Stomach (tissue), 9 donors: ENCODE measurements around the gene PIEZO2. TPM values are rescaled to one million over a fixed set of nuclear protein-coding genes. Genes with fewer than 3 reads are reported as not detected.

Source experiments
- DNase-seq, 2 donors: peaks; one replicate each; pipeline versions ENCODE4 v3.0.0 to v3.0.0-alpha.2; 2013 to 2019
- H3K27ac ChIP-seq, 5 donors: fragments of 200-600 bp in 4 of 5; sonication (generic) in 4 of 5; one replicate each; pipeline ENCODE4 v1.5.1; 2013 to 2019; ENCODE audit warnings: mild to moderate bottlenecking in 1 of 5, moderate library complexity in 1 of 5
- H3K27me3 ChIP-seq, 3 donors: fragments of 200-600 bp; sonication (generic); one replicate each; pipeline ENCODE4 v1.5.1; 2017 to 2019; ENCODE audit warnings: mixed run types in 1 of 3
- H3K36me3 ChIP-seq, 4 donors: fragments of 200-600 bp; sonication (generic); 1 replicate in 3 of 4; 2 replicates in 1 of 4; pipeline ENCODE4 v1.5.1; 2016 to 2019
- H3K4me1 ChIP-seq, 4 donors: fragments of 200-600 bp; sonication (generic); one replicate each; pipeline ENCODE4 v1.5.1; 2016 to 2019
- H3K4me3 ChIP-seq, 4 donors: fragments of 200-600 bp; sonication (generic) in 3 of 4; one replicate each; pipeline ENCODE4 v1.5.1; 2016 to 2019; ENCODE audit warnings: mild to moderate bottlenecking in 1 of 4
- H3K9me3 ChIP-seq, 4 donors: fragments of 200-600 bp; sonication (generic); one replicate each; pipeline ENCODE4 v1.5.1; 2016 to 2019
- CTCF ChIP-seq, 7 experiments: fragments of 450-650 bp in 4 of 7; fragments of 200-600 bp in 3 of 7; sonication (generic) in 3 of 7; IDR thresholded peaks; one replicate each; pipeline ENCODE4 v1.5.1; 2016 to 2019; ENCODE audit warnings: antibody characterized with exemption in 7 of 7, control low read depth in 2 of 7, mild to moderate bottlenecking in 1 of 7
- EP300 ChIP-seq: sonication (generic); formaldehyde crosslinking; IDR thresholded peaks from one replicate; pipeline ENCODE4 v1.6.1; 2017; ENCODE audit warnings: antibody characterized with exemption
- POLR2A ChIP-seq, 4 donors: fragments of 450-650 bp; IDR thresholded peaks; one replicate each; pipeline ENCODE4 v1.6.1; 2016; ENCODE audit warnings: antibody characterized with exemption in 4 of 4, control low read depth in 2 of 4, mild to moderate bottlenecking in 1 of 4, moderate library complexity in 1 of 4
- POLR2AphosphoS5 ChIP-seq, 3 donors: sonication (generic); formaldehyde crosslinking; IDR thresholded peaks; one replicate each; pipeline ENCODE4 v1.6.1; 2016; ENCODE audit warnings: antibody characterized with exemption in 3 of 3
- WGBS, 5 donors: extraction: QIAGEN DNeasy Blood & Tissue Kit in 3 of 5; methylation state at CpG; one replicate each; pipeline versions ENCODE4 v1.1.5 to v1.1.7; 2013 to 2018; 5-methylcytosine and 5-hydroxymethylcytosine counted together
- intact Hi-C: fragments of 100-400 bp; cut with DNase I; formaldehyde crosslinking; loops from one replicate; pipeline ENCODE4 v1.15.1; 2023; ENCODE audit warnings: low total_unique reads
- polyA plus RNA-seq, 3 donors: library from polyadenylated mRNA; stranded (reverse); fragments of 200-250 nt; gene quantifications; one replicate each; pipeline ENCODE4 v1.2.3, GENCODE V29; 2013
- total RNA-seq, 5 donors: library from RNA; depleted of rRNA; stranded (reverse); fragments of >200 nt; gene quantifications; one replicate each; pipeline versions ENCODE4 v1.1.0 to v1.2.3, GENCODE V29; 2014 to 2016
- donor health status: healthy with polysubstance abuse.
- donor health status: Bipolar disorder and iron deficiency.
- donor health status: healthy.

The PIEZO2 gene
- total and polyA plus RNA-seq, 8 donors, result 0.30 to 45.3 (median 2.5) TPM

DNA sequence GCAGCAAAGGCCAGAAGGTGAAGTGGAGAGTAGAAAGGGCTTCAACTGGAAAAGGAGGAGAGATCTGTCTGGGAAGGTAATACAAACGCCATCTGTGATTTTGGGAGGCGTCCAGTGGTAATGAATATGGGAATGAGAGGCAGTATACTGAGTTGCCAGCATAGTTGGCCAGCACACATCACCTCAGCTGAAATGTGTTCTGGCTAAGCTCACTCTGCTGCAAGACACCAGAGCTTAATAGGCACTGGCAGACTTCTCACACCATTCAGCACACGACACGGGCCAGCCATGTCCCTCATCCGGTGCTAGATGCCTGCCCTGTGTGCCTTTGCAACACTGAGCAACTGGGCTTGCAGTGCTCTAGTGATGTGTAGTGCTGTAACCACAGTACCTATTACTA, 277.1 kb downstream of the PIEZO2 start:
- WGBS, 5 donors, result 60 to 75% (median 69%) methylated on average over 5 of the region's 5 CpGs
- peak in 1 of 2 donors; percentile 61 for DNase-seq
- Histone ChIP-seq H3K4me3 (no peak overlapping the region), H3K36me3 (no peaks in the 10 kb centered on the region), H3K9me3 (no peaks in the 10 kb centered on the region), H3K27ac (no peak overlapping the region), H3K27me3 (no peaks in the 10 kb centered on the region), H3K4me1 (peaks cover 0 to 21% (median 3%) of the 10 kb centered on the region in 4 donors)
- intact Hi-C loops, result no loop called here
- no peak for TF ChIP-seq POLR2A (IDR thresholded peaks at IDR 0.05)
- peak in 2 of 3 donors; percentile 15 to 61 for TF ChIP-seq POLR2AphosphoS5 (IDR thresholded peaks at IDR 0.05)

GRCh38 chr18:10864722-10865121, 284.6 kb downstream of the PIEZO2 start:
- WGBS, 5 donors, result 84 to 93% (median 88%) methylated on average over 5 of the region's 5 CpGs
- TF ChIP-seq POLR2AphosphoS5 (IDR thresholded peaks at IDR 0.05) (no peak), EP300 (no peak), POLR2A (IDR thresholded peaks at IDR 0.05) (no peak), CTCF (IDR thresholded peaks at IDR 0.05) (no peak)
- H3K9me3 ChIP-seq, result peaks cover 0 to 10% (median 5%) of the 10 kb centered on the region in 4 donors
- H3K4me3 ChIP-seq, result no peak overlapping the region
- H3K27me3 ChIP-seq, result no peaks in the 10 kb centered on the region
- DNase-seq, result no peak
- no peak overlapping the region for H3K27ac ChIP-seq
- H3K36me3 ChIP-seq, result no peaks in the 10 kb centered on the region
- H3K4me1 ChIP-seq, result peaks cover 0 to 22% (median 3%) of the 10 kb centered on the region in 4 donors
- intact Hi-C loops, result no loop called here

DNA sequence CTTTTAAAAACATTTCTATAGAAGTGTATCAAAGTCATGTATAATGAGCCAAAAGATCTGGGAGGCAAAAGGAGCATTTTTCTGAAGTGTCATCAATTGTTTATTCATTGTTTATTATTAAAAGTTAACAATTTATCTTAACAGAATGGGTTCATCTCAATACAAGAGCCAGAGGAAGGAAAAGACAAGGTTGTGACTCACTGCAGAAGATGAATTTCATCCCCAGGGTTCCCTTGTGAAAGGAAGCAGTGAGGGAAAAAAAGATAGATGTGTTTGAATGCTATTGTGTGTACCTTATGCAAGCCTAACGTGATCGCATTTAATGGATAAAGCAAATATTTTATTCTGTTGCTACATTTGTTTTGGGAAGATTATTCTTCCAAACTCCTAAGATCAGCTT, 286.3 kb downstream of the PIEZO2 start:
- Histone ChIP-seq H3K4me3 (no peak overlapping the region), H3K9me3 (peaks cover 0 to 10% (median 5%) of the 10 kb centered on the region in 4 donors), H3K27ac (no peak overlapping the region), H3K36me3 (no peaks in the 10 kb centered on the region), H3K27me3 (no peaks in the 10 kb centered on the region), H3K4me1 (peaks cover 0 to 18% (median 3%) of the 10 kb centered on the region in 4 donors)
- 58 to 70% (median 62%) methylated on average over 2 of the region's 2 CpGs for WGBS, 5 donors
- TF ChIP-seq CTCF (IDR thresholded peaks at IDR 0.05) (no peak), EP300 (no peak), POLR2A (IDR thresholded peaks at IDR 0.05) (no peak)
- intact Hi-C loops, result no loop called here
- no peak for DNase-seq

GRCh38 chr18:10860928-10861327, 288.4 kb downstream of the PIEZO2 start:
- intact Hi-C loops, result no loop called here
- Histone ChIP-seq H3K36me3 (no peaks in the 10 kb centered on the region), H3K27me3 (no peaks in the 10 kb centered on the region), H3K9me3 (peaks cover 0 to 10% (median 5%) of the 10 kb centered on the region in 4 donors), H3K4me3 (no peak overlapping the region), H3K4me1 (peaks cover 0 to 14% (median 3%) of the 10 kb centered on the region in 4 donors), H3K27ac (peak overlapping the region in 1 of 5 donors; percentile 22)
- DNase-seq, result peak in 1 of 2 donors; percentile 54
- TF ChIP-seq CTCF (IDR thresholded peaks at IDR 0.05) (no peak), POLR2AphosphoS5 (IDR thresholded peaks at IDR 0.05) (peak in 1 of 3 donors; percentile 56)
- 42 to 61% (median 57%) methylated on average over 6 of the region's 6 CpGs for WGBS, 5 donors

- Histone ChIP-seq H3K27me3 (no peaks in the 10 kb centered on the region), H3K9me3 (peaks cover 0 to 10% (median 5%) of the 10 kb centered on the region in 4 donors), H3K27ac (no peak overlapping the region), H3K4me1 (peaks cover 0 to 14% (median 3%) of the 10 kb centered on the region in 4 donors), H3K36me3 (no peaks in the 10 kb centered on the region), H3K4me3 (no peak overlapping the region)
- WGBS, 5 donors, result 65 to 74% (median 70%) methylated on average over 4 of the region's 4 CpGs
- DNase-seq, result no peak
- TF ChIP-seq POLR2AphosphoS5 (IDR thresholded peaks at IDR 0.05) (no peak), POLR2A (IDR thresholded peaks at IDR 0.05) (no peak), EP300 (no peak), CTCF (IDR thresholded peaks at IDR 0.05) (no peak)
- intact Hi-C loops, result no loop called here
These were observed 289.0 kb downstream of the PIEZO2 start for GRCh38 chr18:10860382-10860781.
